AG09319 (cell line): ENCODE measurements around the gene PODN.

Experiments
- DNase-seq: peaks from one replicate; pipeline ENCODE4 v3.0.0-alpha.2; 2010; ENCODE audit warnings: low read depth; ENCODE audit errors: extremely low read depth
- TF ChIP-seq, protein P1 (sequence below): IDR thresholded peaks from 2 replicates; pipeline ENCODE4 v1.5.1; 2011; ENCODE audit warnings: low read depth, mild to moderate bottlenecking, inconsistent platforms, low read length, moderate library complexity

Gene PODN

GRCh38 chr1:53074313-53075154, 12.5 kb downstream of the PODN start:
- no peak for DNase-seq
- TF ChIP-seq, protein P1, sequence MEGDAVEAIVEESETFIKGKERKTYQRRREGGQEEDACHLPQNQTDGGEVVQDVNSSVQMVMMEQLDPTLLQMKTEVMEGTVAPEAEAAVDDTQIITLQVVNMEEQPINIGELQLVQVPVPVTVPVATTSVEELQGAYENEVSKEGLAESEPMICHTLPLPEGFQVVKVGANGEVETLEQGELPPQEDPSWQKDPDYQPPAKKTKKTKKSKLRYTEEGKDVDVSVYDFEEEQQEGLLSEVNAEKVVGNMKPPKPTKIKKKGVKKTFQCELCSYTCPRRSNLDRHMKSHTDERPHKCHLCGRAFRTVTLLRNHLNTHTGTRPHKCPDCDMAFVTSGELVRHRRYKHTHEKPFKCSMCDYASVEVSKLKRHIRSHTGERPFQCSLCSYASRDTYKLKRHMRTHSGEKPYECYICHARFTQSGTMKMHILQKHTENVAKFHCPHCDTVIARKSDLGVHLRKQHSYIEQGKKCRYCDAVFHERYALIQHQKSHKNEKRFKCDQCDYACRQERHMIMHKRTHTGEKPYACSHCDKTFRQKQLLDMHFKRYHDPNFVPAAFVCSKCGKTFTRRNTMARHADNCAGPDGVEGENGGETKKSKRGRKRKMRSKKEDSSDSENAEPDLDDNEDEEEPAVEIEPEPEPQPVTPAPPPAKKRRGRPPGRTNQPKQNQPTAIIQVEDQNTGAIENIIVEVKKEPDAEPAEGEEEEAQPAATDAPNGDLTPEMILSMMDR = no peak

DNA sequence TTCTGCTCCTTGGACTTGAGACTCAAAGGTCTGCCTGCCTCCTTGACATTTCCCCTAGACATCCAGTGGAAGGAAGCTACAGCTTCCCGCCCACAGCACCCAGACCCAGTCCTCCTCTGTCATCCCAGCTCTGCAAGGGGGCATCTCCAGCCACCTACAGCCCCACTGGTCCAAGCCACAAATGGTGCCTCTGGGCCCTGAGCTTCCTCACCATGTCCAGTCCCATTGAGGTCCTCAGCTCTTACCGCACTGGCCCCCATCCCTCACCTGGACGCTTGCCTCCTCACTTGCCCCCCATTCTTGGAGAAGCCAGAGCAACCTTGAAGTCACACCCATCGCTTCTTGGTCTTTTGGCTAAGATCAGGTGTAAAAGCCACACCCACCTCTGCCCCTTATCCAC, 13.2 kb downstream of the PODN start:
- DNase-seq = no peak
- TF ChIP-seq, protein P1 = no peak

GRCh38 chr1:53075761-53076163, 13.7 kb downstream of the PODN start:
- no peak for DNase-seq
- TF ChIP-seq, protein P1 = no peak

DNA sequence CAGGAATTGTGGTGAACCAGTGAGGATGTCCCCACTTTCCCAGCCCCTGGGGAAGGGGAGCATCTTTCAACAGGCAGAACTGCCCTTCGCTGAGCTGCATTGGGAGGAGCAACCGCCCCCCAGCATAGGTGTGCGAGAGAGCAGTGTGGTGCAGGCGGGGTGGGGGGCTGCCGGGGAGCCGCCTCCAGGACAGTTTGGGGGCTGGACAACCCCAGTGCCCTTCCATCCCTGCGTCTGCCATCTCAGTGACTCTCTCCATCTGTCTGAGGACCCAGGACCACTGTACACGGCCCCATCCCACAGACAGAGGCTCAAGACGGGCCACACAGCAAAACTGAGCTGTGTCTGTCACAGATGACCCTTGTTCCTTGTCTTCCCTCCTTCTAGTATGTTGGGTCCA, 14.2 kb downstream of the PODN start:
- TF ChIP-seq, protein P1 = no peak
- DNase-seq = no peak

DNA sequence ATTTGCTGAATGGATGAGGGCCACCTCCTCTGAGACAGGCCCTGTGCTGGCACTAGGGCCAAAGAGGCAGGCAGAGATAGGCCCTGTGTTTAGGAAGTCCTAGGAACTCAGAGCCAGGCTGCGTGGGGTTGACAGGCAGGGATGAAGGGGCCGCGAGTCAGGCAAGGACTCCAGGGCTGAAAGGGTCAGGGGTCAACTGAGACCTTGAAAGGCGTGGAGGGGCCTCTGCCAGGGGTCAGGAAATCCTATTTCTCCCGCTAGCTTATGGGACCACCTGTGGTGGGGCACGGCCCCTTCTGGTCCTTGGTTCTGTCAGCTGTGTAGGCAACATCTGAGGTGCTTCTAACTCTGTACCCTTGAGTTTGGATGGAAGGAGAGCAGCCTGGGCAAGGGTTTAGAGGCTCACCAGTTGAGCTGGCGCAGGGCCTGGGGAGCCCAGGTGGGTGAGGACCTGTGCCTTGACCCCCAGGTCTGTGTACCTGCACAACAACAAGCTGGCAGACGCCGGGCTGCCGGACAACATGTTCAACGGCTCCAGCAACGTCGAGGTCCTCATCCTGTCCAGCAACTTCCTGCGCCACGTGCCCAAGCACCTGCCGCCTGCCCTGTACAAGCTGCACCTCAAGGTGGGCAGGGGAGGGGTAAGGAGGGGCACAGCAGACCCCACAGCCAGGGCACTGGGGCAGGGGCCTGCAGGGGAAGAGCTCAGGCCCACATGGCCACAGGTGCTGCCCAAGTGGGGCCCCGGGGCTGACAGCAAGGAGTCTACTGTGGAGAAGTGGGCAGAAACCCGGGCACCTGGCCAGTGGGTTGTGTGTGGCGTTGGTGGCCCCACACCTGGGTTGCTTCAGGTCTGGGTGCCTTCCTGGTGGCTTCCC, 14.9 kb downstream of the PODN start:
- DNase-seq = no peak
- TF ChIP-seq, protein P1 = no peak

- no peak for DNase-seq
- TF ChIP-seq, protein P1 = no peak
Observed at GRCh38 chr1:53077599-53077965, 15.6 kb downstream of the PODN start.
